GM21447 (cell line): Measurements from ENCODE around the gene DDR1.

ENCODE experiments used
- ATAC-seq: cut with Tn5 transposase; IDR thresholded peaks from one replicate; pipeline ENCODE4 v1.9.1; 2021; ENCODE audit not compliant: unreplicated experiment

DDR1 gene

GRCh38 chr6:30879684-30880427 lies 4.5 kb upstream of the DDR1 start:
- ATAC-seq = no peak

GRCh38 chr6:30880698-30881252 lies 3.5 kb upstream of the DDR1 start:
- ATAC-seq = no peak

GRCh38 chr6:30881392-30882203 lies 2.7 kb upstream of the DDR1 start:
- ATAC-seq = no peak

GRCh38 chr6:30882204-30882758 lies 2.0 kb upstream of the DDR1 start:
- ATAC-seq = no peak

GRCh38 chr6:30882759-30883684 lies 1.3 kb upstream of the DDR1 start:
- ATAC-seq = no peak

GRCh38 chr6:30884521-30885480 lies 482 bp downstream of the DDR1 start:
- ATAC-seq = no peak

- ATAC-seq = no peak
Measured at GRCh38 chr6:30885481-30885998, 1.2 kb downstream of the DDR1 start.

- ATAC-seq = no peak
Measured at GRCh38 chr6:30885999-30886896, 1.9 kb downstream of the DDR1 start.

GRCh38 chr6:30886897-30887255 lies 2.6 kb downstream of the DDR1 start:
- ATAC-seq = no peak

GRCh38 chr6:30887901-30888815 lies 3.8 kb downstream of the DDR1 start:
- ATAC-seq = no peak

GRCh38 chr6:30888816-30889495 lies 4.6 kb downstream of the DDR1 start:
- ATAC-seq = no peak

GRCh38 chr6:30889496-30889885 lies 5.2 kb downstream of the DDR1 start:
- ATAC-seq = no peak

GRCh38 chr6:30889921-30890645 lies 5.8 kb downstream of the DDR1 start:
- ATAC-seq = no peak

- no peak for ATAC-seq
Measured at GRCh38 chr6:30890646-30891449, 6.5 kb downstream of the DDR1 start.

GRCh38 chr6:30891450-30891723 lies 7.1 kb downstream of the DDR1 start:
- ATAC-seq = no peak
